CD14-positive monocyte (primary cell): ENCODE results near the gene RFX3. TPM values are rescaled to one million over a fixed set of nuclear protein-coding genes. Genes with fewer than 3 reads are reported as not detected.

Source experiments
- DNase-seq, 3 donors: peaks; one replicate each; pipeline ENCODE4 v3.0.0-alpha.2; 2011 to 2022
- H2AFZ ChIP-seq: 2 replicates; pipeline ENCODE4 v1.6.0; 2012; ENCODE audit warnings: mild to moderate bottlenecking, low read depth, low read length, inconsistent platforms; ENCODE audit not compliant: insufficient read depth, poor library complexity, severe bottlenecking
- H3K27ac ChIP-seq, 2 donors: 1 replicate in 1 of 2; 2 replicates in 1 of 2; pipeline ENCODE4 v1.5.1; 2012 to 2013; ENCODE audit warnings: low read length in 2 of 2, control low read depth in 1 of 2, inconsistent platforms in 1 of 2, low read depth in 1 of 2, mild to moderate bottlenecking in 1 of 2
- H3K27me3 ChIP-seq, 2 donors: one replicate each; pipeline versions ENCODE4 v1.6.0 to v1.6.1; 2011 to 2013; ENCODE audit warnings: low read length in 2 of 2; ENCODE audit not compliant: control insufficient read depth in 2 of 2, insufficient read depth in 2 of 2
- H3K36me3 ChIP-seq, 2 donors: replicated peaks in 1 of 2; 1 replicate in 1 of 2; 2 replicates in 1 of 2; pipeline versions ENCODE4 v1.5.1 to v1.6.1; 2012 to 2013; ENCODE audit warnings: low read length in 2 of 2, control low read depth in 1 of 2, inconsistent platforms in 1 of 2, mild to moderate bottlenecking in 1 of 2; ENCODE audit not compliant: insufficient read depth in 2 of 2, control insufficient read depth in 1 of 2
- H3K4me1 ChIP-seq, 2 donors: 1 replicate in 1 of 2; 2 replicates in 1 of 2; pipeline versions ENCODE4 v1.5.1 to v1.6.1; 2012 to 2013; ENCODE audit warnings: low read length in 2 of 2, control low read depth in 1 of 2, inconsistent platforms in 1 of 2, mild to moderate bottlenecking in 1 of 2, moderate library complexity in 1 of 2; ENCODE audit not compliant: insufficient read depth in 2 of 2, control insufficient read depth in 1 of 2
- H3K4me2 ChIP-seq: replicated peaks from 2 replicates; pipeline ENCODE3; 2012; ENCODE audit warnings: low read length, moderate library complexity, mild to moderate bottlenecking; ENCODE audit not compliant: poor library complexity, severe bottlenecking; ENCODE audit errors: extremely low read depth
- H3K4me3 ChIP-seq, 3 experiments: fragments of 200-600 bp in 1 of 3; sonication (generic) in 1 of 3; replicated peaks in 1 of 3; 1 replicate in 2 of 3; 2 replicates in 1 of 3; pipeline ENCODE4 v1.5.1; 2011 to 2013; ENCODE audit warnings: low read length in 3 of 3, mild to moderate bottlenecking in 3 of 3, control low read depth in 2 of 3, low read depth in 2 of 3, inconsistent platforms in 1 of 3, moderate library complexity in 1 of 3
- H3K79me2 ChIP-seq: 2 replicates; pipeline ENCODE4 v1.6.0; 2012; ENCODE audit warnings: mild to moderate bottlenecking, control low read depth, inconsistent platforms, low read length, moderate library complexity; ENCODE audit not compliant: insufficient read depth
- H3K9ac ChIP-seq: 2 replicates; pipeline ENCODE4 v1.6.0; 2017; ENCODE audit warnings: low read length, mild to moderate bottlenecking; ENCODE audit not compliant: insufficient read depth, poor library complexity, severe bottlenecking
- H3K9me3 ChIP-seq, 2 donors: replicated peaks in 1 of 2; 1 replicate in 1 of 2; 2 replicates in 1 of 2; pipeline versions ENCODE4 v1.5.1 to v1.6.1; 2012 to 2013; ENCODE audit warnings: low read length in 2 of 2, control low read depth in 1 of 2; ENCODE audit not compliant: control insufficient read depth in 1 of 2, insufficient read depth in 1 of 2
- H4K20me1 ChIP-seq: 2 replicates; pipeline ENCODE4 v1.6.0; 2012; ENCODE audit warnings: mild to moderate bottlenecking, low read length, control low read depth, moderate library complexity; ENCODE audit not compliant: insufficient read depth
- H3K27ac Mint-ChIP-seq, 7 donors: one replicate each; pipeline ENCODE4 v1.8.0; 2020; ENCODE audit warnings: mild to moderate bottlenecking in 7 of 7, mixed read lengths in 7 of 7, moderate library complexity in 6 of 7, inconsistent platforms in 2 of 7
- H3K27me3 Mint-ChIP-seq, 3 donors: one replicate each; pipeline ENCODE4 v1.8.0; 2021 to 2022; ENCODE audit warnings: low read depth in 3 of 3, mild to moderate bottlenecking in 3 of 3, mixed read lengths in 3 of 3, moderate library complexity in 3 of 3, inconsistent platforms in 1 of 3
- H3K36me3 Mint-ChIP-seq, 2 donors: one replicate each; pipeline ENCODE4 v1.8.0; 2020; ENCODE audit warnings: mixed read lengths in 2 of 2, inconsistent platforms in 1 of 2, mild to moderate bottlenecking in 1 of 2
- H3K4me1 Mint-ChIP-seq: one replicate; pipeline ENCODE4 v1.8.0; 2020; ENCODE audit warnings: mild to moderate bottlenecking, mixed read lengths
- H3K4me3 Mint-ChIP-seq, 2 donors: one replicate each; pipeline ENCODE4 v1.8.0; 2020; ENCODE audit warnings: mild to moderate bottlenecking in 2 of 2, mixed read lengths in 2 of 2, moderate library complexity in 1 of 2
- H3K9me3 Mint-ChIP-seq, 7 donors: one replicate each; pipeline ENCODE4 v1.8.0; 2020 to 2022; ENCODE audit warnings: mixed read lengths in 7 of 7, mild to moderate bottlenecking in 6 of 7, moderate library complexity in 6 of 7, inconsistent platforms in 2 of 7
- WGBS: methylation state at CpG from one replicate; pipeline ENCODE4 v1.1.5; 2013; ENCODE audit warnings: missing lambda C conversion rate; ENCODE audit not compliant: insufficient coverage; 5-methylcytosine and 5-hydroxymethylcytosine counted together
- intact Hi-C, 2 donors: fragments of 100-400 bp; cut with micrococcal nuclease; formaldehyde crosslinking; loops; one replicate each; pipeline versions ENCODE4 v1.15.0 to v1.15.1; 2023
- polyA plus RNA-seq, 3 donors: library from polyadenylated mRNA; depleted of rRNA in 1 of 3; unstranded in 2 of 3; stranded (reverse) in 1 of 3; fragments of 300-500 nt in 2 of 3; fragments of >200 nt in 1 of 3; fragmentation: Illumina TruSeq in 2 of 3; gene quantifications; 1 replicate in 2 of 3; 2 replicates in 1 of 3; pipeline ENCODE4 v1.2.3, GENCODE V29; 2012 to 2021
- TF ChIP-seq, protein P1 (sequence below): fragments of 200-600 bp; IDR thresholded peaks from one replicate; pipeline ENCODE4 v1.8.0; 2022; ENCODE audit warnings: antibody characterized with exemption, mild to moderate bottlenecking

RFX3 gene
- polyA plus RNA-seq, 3 donors: 1.7 to 5.2 (median 3.2) TPM

DNA sequence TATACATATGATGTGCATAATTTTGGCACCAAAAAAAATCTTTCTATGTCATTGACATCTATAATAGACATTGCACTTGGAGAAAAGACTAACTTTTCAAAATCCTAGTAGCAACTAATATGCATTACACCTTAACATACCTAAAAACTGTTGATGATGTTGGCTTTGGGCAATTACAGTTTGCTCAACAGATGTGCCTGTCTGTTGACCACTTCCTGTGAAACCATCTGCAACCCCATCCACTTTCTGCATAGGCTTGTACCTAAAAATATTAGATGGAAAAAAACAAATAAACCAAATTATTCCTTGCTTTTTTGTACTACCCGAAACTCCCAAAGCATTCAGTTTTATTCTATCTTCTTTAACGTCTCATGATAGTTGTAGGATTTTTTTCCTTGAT lies 248.6 kb downstream of the RFX3 start:
- DNase-seq: no peak
- Mint-ChIP-seq H3K27me3 (no peaks in the 10 kb centered on the region), H3K4me3 (no peak overlapping the region), H3K4me1 (peaks cover 7% of the 10 kb centered on the region), H3K36me3 (peaks cover 1 to 13% of the 10 kb centered on the region in 2 donors), H3K27ac (no peak overlapping the region), H3K9me3 (peaks cover 0 to 4% (median 0%) of the 10 kb centered on the region in 7 donors)
- no peak overlapping the region for H3K27ac ChIP-seq
- H3K79me2 ChIP-seq: no peaks in the 10 kb centered on the region
- peaks cover 0 to 5% of the 10 kb centered on the region in 2 donors for H3K4me1 ChIP-seq
- no peaks in the 10 kb centered on the region for H3K9me3 ChIP-seq
- H3K4me2 ChIP-seq: no peak overlapping the region
- TF ChIP-seq, protein P1, sequence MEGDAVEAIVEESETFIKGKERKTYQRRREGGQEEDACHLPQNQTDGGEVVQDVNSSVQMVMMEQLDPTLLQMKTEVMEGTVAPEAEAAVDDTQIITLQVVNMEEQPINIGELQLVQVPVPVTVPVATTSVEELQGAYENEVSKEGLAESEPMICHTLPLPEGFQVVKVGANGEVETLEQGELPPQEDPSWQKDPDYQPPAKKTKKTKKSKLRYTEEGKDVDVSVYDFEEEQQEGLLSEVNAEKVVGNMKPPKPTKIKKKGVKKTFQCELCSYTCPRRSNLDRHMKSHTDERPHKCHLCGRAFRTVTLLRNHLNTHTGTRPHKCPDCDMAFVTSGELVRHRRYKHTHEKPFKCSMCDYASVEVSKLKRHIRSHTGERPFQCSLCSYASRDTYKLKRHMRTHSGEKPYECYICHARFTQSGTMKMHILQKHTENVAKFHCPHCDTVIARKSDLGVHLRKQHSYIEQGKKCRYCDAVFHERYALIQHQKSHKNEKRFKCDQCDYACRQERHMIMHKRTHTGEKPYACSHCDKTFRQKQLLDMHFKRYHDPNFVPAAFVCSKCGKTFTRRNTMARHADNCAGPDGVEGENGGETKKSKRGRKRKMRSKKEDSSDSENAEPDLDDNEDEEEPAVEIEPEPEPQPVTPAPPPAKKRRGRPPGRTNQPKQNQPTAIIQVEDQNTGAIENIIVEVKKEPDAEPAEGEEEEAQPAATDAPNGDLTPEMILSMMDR: no peak
- H3K36me3 ChIP-seq: peaks cover 0 to 7% of the 10 kb centered on the region in 2 donors
- H4K20me1 ChIP-seq: no peaks in the 10 kb centered on the region
- H3K27me3 ChIP-seq: no peaks in the 10 kb centered on the region
- no peak overlapping the region for H3K4me3 ChIP-seq
- intact Hi-C loops: no loop called here
- H3K9ac ChIP-seq: no peak overlapping the region
- no peak overlapping the region for H2AFZ ChIP-seq
- no CpG with 5 or more reads among the region's 2 CpGs for WGBS

DNA sequence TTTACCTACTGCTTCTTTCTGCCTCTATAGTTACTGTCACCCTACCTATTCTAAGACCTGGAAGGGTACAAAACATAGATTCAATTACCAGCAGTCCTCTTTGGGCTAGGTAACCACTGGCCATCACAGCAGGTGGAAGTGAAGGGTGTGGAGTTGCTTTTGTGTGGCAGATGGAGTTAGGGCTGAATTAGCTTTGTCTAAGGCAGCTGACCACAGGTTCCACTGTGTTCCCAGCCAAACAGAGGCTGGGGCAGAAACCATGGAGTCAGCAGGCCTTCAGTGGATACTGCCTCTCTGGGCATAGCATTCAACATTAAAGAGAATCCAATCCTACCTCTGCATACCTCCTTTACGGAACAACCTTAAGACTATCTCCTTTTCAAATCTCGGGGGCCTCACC lies 254.2 kb downstream of the RFX3 start:
- Histone ChIP-seq H2AFZ (no peak overlapping the region), H3K27ac (no peak overlapping the region), H3K4me2 (no peak overlapping the region), H3K27me3 (no peaks in the 10 kb centered on the region), H3K4me1 (no peaks in the 10 kb centered on the region), H3K36me3 (peaks cover 0 to 16% of the 10 kb centered on the region in 2 donors), H3K9ac (no peak overlapping the region), H3K4me3 (no peak overlapping the region), H3K79me2 (no peaks in the 10 kb centered on the region), H4K20me1 (no peaks in the 10 kb centered on the region), H3K9me3 (no peaks in the 10 kb centered on the region)
- intact Hi-C loops: no loop called here
- no peak overlapping the region for H3K4me3 Mint-ChIP-seq
- H3K27me3 Mint-ChIP-seq: no peaks in the 10 kb centered on the region
- no peaks in the 10 kb centered on the region for H3K4me1 Mint-ChIP-seq
- DNase-seq: no peak
- H3K36me3 Mint-ChIP-seq: peaks cover 16 to 19% of the 10 kb centered on the region in 2 donors
- 100% methylated on average over 2 of the region's 2 CpGs for WGBS
- TF ChIP-seq, protein P1: no peak
- peaks cover 0 to 5% (median 2%) of the 10 kb centered on the region in 7 donors for H3K9me3 Mint-ChIP-seq
- peak overlapping the region in 1 of 7 donors; percentile 48 for H3K27ac Mint-ChIP-seq
